HG02870 (cell line): ENCODE data around the gene ARF3.

Experiments
- ATAC-seq: cut with Tn5 transposase; IDR thresholded peaks from one replicate; pipeline ENCODE4 v1.9.1; 2021; ENCODE audit warnings: mild to moderate bottlenecking, moderate library complexity; ENCODE audit not compliant: unreplicated experiment

ARF3 gene

GRCh38 chr12:48982397-48983080 is 25.3 kb upstream of the ARF3 start:
- no peak for ATAC-seq

- ATAC-seq = no peak
Measured at GRCh38 chr12:48981757-48982157, 24.5 kb upstream of the ARF3 start.

- no peak for ATAC-seq
Measured at GRCh38 chr12:48980953-48981756, 23.9 kb upstream of the ARF3 start.

- ATAC-seq = no peak
Measured at GRCh38 chr12:48980389-48980952, 23.2 kb upstream of the ARF3 start.

- ATAC-seq = no peak
Measured at GRCh38 chr12:48979602-48980388, 22.5 kb upstream of the ARF3 start.

- no peak for ATAC-seq
Measured at GRCh38 chr12:48978741-48979601, 21.7 kb upstream of the ARF3 start.

- ATAC-seq = no peak
Measured at GRCh38 chr12:48978291-48978740, 21.0 kb upstream of the ARF3 start, which contains the start of gene WNT1. WNT1 (plus strand) TSS chr12:48978322; CDS start chr12:48978651, 329 bp downstream.

GRCh38 chr12:48977290-48978281 is 20.3 kb upstream of the ARF3 start:
- ATAC-seq = peak; percentile 46

GRCh38 chr12:48973941-48974673 is 16.8 kb upstream of the ARF3 start:
- no peak for ATAC-seq

GRCh38 chr12:48973531-48973930 is 16.2 kb upstream of the ARF3 start:
- ATAC-seq = no peak

GRCh38 chr12:48972952-48973483 is 15.7 kb upstream of the ARF3 start:
- ATAC-seq = no peak

GRCh38 chr12:48972213-48972951 is 15.1 kb upstream of the ARF3 start:
- no peak for ATAC-seq

GRCh38 chr12:48970702-48971334 is 13.5 kb upstream of the ARF3 start:
- no peak for ATAC-seq

GRCh38 chr12:48969833-48970701 is 12.8 kb upstream of the ARF3 start:
- no peak for ATAC-seq

- ATAC-seq = no peak
Measured at GRCh38 chr12:48969160-48969771, 12.0 kb upstream of the ARF3 start.
